NCI-H446 treated with DMSO at 0.1 percent for 48 hours (cell line): ENCODE measurements around the gene MTMR2.

Experiments
- DNase-seq: peaks from one replicate; lab custom pipeline; 2025; lab: John Stamatoyannopoulos, UW

Gene MTMR2

GRCh38 chr11:95918056-95918455 lies 5.9 kb downstream of the MTMR2 start:
- no peak for DNase-seq

DNA sequence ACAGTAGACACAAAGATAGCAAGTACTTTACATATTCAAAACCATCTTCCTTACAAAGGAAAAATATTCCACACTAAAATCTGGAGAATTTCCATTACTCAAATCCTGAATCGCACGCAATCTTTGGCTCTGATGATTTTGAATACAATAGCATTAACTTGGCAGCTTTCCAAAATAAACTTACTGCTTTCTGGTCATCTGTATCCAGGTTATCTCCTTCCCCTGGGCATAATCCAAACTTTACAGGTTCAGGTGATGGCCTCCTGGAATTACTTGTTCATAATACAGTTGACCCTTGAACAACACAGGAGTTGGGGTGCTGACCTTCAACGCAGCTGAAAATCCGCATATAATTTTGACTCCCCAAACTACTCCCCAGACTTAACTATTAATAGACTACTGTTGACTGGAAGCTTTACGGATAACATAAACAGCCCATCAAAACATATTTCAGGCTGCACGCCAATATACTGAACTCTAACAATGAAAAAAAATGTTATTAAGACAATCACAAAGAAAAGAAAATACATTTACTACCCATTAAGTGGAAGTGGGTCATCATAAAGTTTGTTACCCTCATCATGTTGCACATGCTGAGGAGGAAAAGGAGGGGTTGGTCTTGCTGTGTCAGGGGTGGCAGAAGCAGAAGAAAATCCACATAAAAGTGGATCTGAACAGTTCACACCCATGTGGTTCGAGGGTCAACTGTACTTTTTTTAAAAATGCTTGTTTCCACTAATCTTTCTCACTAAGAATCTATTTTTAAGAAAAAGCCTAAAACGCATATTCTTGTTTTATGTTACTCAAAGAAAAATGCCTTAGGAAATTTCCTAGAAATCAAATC lies 6.5 kb downstream of the MTMR2 start:
- no peak for DNase-seq

GRCh38 chr11:95916049-95916448 lies 7.9 kb downstream of the MTMR2 start:
- no peak for DNase-seq

- DNase-seq: no peak
Measured at GRCh38 chr11:95915051-95915450, 8.9 kb downstream of the MTMR2 start.

GRCh38 chr11:95913830-95914615 lies 9.9 kb downstream of the MTMR2 start:
- DNase-seq: no peak

DNA sequence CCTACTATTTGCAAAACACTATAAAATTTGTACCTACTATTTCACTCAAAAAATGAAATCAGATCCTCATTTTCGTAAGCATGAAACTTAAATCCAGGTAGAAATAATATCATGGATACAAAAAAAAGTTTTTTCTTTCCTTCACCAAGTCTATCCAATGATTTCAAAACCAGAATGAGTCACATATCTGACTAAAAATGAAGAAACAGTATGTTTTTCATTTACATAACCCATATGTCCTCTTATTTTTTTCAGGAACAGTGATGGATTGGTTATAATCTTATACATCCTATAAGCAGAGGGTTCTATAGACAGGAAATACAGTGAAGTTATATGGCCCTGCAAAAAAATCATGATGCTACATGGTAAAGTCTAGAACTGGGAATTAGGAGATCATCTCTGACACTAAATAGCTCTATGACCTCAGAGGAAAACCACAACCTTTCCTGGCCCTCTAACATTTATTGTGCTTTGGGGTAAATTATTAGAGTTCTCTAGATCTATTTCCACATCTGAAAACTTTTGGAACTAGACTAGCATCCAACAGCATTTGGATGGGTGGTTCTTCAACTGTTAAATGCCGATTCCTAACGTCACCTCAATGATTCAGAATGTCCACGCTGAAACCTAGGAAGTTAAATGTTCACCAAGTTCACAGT lies 10.9 kb downstream of the MTMR2 start:
- DNase-seq: no peak

DNA sequence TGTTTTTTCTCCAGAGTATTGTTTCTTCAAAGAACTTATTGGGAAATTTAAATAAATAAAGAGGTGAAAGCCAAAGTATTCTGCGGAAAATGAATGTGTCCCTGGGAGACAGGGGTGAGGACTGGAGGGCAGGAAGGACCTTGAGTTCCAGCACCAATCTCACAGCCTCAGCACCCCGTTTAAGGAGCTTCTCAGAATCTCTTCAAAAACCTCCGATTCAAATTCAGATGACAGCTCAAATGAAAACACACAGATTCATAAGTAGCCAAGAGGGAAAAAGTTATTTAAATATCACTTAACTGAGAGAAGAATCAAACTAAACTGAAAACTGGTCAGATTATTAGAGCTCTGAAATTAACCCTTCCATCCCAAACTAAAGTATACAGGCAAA lies 12.5 kb downstream of the MTMR2 start:
- no peak for DNase-seq

GRCh38 chr11:95910638-95911368 lies 13.1 kb downstream of the MTMR2 start:
- DNase-seq: no peak

DNA sequence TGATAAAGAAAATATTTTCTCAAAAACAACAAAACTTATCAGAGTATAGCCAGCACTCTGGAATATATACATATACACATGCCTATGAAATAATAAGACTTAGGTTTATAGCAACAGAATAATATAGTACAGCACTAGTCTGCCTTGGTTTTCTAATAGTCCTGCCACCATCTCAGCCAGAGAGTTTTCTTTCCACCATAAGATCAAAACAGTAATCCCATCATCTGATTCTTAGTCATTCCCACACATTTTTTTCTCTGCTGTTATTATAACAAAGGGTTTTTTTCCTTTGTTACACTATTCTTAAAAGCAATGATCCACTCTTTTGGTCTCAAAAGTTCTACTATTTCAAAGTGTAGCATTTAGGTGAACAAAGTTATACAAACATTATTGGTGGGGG lies 15.1 kb downstream of the MTMR2 start:
- DNase-seq: no peak

DNA sequence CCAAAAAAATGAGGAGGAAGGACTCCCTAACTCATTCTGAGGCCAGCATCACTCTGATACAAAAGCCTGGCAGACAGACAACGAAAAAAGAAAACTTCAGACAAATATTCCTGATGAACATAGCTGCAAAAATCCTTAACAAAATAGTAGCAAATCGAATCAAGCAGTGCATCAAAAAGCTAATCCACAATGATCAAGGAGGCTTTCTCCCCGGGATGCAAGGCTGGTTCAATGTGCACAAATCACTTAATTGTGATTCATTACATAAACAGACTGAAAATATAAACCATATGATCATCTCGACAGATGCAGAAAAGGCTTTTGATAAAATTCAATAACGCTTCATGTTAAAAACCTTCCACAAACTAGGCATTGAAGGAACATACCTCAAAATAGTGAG lies 16.4 kb downstream of the MTMR2 start:
- no peak for DNase-seq

DNA sequence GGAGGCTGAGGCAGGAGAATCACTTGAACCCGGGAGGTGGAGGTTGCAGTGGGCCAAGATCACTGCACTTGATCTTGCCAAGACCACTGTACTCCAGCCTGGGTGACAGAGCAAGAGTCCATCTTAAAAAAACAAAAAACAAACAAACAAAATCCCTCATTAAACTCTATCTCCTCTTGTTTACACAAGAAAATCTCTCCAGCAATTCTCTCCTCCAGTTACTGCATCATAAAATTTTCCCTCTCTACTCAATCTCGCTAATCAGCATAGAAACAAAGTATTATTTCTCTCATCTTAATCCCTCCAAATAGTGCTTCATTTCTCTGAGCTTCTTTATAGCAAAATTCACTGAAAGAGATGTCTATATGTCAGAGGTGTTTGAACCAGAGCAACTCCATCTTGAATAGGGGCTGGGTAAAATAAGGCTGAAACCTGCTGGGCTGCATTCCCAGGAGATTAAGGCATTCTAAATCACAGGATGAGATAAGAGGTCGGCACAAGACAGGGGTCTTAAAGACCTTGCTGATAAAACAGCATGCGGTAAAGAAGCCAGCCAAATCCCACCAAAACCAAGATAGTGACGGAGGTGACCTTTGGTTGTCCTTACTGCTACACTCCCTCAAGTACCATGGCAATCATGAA lies 19.8 kb downstream of the MTMR2 start:
- no peak for DNase-seq

DNA sequence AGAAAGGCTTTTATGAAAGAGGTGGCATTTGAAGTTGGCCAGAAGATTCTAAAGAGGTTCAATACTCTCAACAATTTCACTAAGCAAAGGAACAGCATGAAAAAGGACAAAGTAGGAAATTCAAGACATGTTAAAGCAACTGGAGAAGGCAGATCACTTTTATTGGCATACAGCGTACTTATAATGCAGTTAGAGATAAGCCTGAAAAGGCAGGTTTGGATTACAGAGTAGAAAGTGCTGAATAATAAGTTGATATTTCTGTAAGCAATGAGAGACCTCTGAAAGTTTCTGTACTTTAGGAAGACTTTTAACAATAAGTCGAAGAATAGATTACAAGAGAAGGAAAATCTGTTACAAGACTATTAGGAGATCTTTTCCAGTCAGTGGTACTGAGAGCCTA lies 25.1 kb downstream of the MTMR2 start:
- no peak for DNase-seq

DNA sequence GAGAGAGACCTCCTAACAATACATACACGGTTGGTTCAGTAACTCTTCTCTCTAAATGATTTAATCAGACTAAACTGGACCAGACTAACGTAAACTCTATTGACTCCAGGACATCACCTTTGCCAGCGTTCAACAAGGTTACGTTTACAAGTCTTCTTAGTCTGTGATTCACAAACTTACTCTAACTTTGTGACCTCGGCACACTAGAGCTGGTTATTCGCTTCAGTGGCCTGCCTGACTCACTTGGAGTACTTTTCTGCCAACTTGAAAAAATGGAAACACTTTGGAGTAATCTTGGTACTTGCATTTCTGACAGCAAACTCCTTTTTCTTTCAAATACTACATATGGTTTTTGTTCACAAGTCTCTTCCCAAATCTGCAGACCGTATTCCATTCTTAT lies 26.2 kb downstream of the MTMR2 start:
- no peak for DNase-seq

GRCh38 chr11:95895815-95896214 lies 28.1 kb downstream of the MTMR2 start:
- DNase-seq: no peak

DNA sequence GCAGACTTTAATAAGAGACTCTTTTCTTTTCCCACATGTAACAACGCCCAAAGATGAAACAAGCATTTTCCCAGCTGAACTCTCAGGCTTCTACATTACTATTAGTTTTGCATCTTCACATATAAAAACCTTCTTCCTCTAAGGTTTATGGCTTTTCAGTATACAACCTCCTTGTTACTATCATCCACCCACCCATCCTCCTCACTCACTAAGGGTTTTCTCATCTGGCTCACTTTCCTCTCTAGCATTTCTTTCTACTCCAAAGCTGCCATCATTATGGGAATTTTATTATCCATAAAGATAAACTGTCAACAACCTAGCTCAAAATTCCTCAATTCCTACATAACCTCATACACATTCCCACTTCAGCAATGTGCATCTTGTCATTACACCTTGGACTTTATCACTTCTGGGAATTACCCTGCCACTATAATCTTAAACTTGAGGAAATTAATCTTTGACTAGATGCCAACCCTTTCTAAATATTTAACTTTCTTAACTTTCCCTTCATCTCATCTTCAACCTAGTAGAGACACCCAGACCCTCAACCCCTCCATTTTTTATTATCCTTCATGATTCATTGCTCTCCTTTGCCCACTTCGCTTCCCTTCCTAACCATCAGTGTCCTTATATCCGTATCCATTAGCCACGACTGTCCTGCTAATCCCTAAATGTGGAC lies 30.9 kb downstream of the MTMR2 start:
- DNase-seq: no peak

GRCh38 chr11:95892492-95892891 lies 31.4 kb downstream of the MTMR2 start:
- no peak for DNase-seq

GRCh38 chr11:95891423-95892170 lies 32.3 kb downstream of the MTMR2 start:
- no peak for DNase-seq

- DNase-seq: no peak
Measured at GRCh38 chr11:95888852-95889251, 35.1 kb downstream of the MTMR2 start.

GRCh38 chr11:95888439-95888838 lies 35.5 kb downstream of the MTMR2 start:
- DNase-seq: no peak

DNA sequence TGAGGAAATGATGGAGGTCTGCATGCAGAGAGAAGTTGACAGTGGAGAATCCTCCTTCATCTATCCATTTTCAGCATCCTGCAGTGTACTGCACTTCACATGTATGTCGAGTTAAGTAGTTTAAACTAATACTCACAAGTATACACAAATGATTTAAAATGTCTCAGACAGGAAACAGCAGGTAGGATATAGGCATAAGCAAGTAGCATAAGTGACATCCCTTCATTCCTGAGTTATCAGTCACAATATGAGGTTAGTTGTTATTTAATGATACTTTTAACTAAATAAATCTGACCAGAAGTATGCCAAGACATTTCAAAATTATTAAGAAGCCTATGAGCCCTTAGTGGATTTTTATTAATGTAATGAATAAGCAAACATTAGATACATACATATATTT lies 37.4 kb downstream of the MTMR2 start:
- DNase-seq: no peak
